NCI-H1436 treated with DMSO at 0.1 percent for 48 hours (cell line): ENCODE data around the gene RUBCNL.
"Not testable (repeated sequence)": the region's sequence is repeated elsewhere in the genome, so short reads cannot be mapped to it uniquely, and the experiment has no call there.

Experiments
- DNase-seq: peaks from one replicate; lab custom pipeline; 2025; lab: John Stamatoyannopoulos, UW

The RUBCNL gene

DNA sequence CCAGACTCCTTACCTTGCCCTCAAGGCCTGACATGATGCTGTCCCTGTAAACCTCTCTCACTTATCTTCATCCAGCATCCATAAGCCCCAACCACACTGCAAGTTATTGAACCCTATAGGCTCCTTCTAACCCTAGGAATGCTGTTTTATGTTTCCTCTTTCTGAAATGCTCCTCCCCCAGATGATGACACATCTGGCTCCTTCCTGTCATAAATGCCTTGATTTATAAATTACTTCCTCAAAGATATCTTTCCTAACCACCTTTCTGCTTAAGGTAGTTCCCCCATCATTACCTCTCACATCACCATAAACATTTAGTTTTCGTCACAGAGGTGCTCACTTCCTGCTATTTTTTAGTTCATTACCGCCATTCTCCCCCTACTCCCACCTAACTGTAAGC, 12.3 kb downstream of the RUBCNL start:
- DNase-seq = no peak

GRCh38 chr13:46373623-46374022, 13.4 kb downstream of the RUBCNL start:
- no peak for DNase-seq

GRCh38 chr13:46372938-46373337, 14.1 kb downstream of the RUBCNL start:
- DNase-seq = not testable (repeated sequence)

DNA sequence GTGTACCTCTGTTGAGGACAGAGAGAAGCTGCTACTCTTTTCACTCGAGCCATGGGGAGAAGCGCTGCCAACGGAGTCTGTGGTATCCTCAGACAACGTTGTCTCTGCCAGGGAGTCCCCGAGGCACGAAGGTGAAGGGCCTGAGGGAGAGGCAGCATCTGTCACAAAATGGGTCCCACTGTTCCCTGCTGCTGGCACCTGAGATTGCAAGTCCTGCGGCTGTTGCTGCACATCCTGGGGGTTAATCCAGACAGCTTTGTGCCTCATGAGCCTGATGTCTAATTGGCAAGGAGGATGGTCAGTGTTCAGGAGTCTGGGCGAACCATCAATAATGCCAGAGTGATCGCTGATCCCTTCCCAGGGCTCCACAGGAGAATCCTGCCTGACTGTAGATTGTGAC, 15.0 kb downstream of the RUBCNL start:
- DNase-seq = no peak

DNA sequence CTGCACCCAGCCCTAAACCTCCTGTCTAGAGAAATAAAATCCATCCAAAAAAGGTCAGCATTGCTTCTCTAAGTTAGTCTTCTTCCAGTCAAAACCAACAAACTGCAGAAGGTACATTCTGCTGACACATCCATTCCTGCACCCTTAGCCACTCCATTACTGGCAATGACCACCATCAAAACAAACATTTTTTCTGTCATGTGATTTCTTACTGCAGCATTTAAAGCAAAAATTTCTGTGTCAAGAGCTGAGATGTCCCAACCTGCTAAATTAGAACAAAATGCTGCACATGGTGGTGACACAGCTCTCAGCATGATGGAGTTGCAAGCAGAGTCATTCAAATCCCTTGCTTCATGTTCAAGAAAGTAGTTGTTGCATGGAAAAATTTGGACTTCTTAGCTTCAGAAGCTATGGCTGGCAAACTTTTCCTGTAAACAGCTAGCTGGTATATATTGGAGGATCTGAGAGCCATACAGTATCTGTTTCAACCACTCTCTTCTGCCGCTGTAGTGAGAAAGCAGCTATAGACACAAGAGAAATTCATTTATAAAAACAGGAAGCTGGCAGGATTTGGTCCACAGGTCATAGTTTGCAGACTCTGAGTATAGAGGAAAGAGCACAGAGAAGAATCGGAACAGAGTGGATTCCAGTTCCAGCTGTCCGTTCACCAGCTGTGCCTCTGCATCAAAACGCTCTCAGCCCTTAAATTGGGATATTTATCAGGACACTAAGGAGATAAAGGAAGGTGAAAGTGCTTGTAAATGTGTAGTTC, 17.4 kb downstream of the RUBCNL start:
- DNase-seq = no peak

GRCh38 chr13:46367617-46368327, 19.3 kb downstream of the RUBCNL start:
- no peak for DNase-seq

DNA sequence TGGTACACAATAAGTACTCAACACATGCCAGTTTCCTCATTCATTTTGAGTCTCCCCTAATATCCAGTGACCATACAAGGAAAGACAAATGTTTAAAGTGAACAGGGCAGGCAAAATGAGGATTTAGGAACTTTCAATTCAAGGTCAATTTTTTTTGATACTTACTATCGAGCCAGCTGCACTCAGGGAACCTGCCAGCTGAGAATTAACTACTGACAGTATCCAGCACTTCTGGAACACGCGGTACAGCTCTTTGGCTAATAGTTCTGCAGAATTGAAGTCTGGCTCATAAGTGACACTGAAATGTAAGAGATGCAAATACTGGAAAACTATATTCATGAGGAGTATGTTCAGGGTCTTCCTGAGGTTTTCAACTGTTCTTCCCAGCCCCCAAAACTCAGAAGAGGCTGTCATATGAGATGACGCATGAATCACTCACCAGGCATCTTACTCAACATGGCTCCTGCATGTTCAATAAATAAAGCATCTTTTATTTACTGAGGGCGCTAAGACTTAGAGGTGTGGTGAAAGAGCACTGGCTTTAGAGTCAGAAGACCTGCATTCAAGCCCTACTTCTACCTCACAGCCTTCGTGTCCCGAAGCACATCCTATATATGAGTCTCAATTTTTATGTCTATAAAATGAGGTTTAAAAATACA, 25.6 kb downstream of the RUBCNL start:
- DNase-seq = no peak

DNA sequence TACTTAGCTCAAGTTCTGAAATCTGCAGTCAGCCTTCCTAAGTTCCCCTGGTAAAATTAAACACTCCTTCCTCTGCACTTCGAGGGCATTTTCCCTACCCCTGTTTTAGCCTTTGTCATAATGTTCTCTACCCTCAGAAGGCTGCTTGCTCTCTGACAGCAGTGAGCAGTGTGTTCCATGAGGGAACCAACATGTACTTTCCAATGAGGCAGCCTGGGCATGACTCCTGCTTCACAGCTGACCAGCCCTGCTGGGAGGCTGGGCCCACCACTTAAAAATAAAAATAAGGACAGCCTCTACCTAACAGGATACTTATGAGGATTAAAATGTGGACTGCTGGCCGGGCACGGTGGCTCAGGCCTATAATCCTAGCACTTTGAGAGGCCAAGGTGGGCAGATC, 26.4 kb downstream of the RUBCNL start:
- DNase-seq = no peak

DNA sequence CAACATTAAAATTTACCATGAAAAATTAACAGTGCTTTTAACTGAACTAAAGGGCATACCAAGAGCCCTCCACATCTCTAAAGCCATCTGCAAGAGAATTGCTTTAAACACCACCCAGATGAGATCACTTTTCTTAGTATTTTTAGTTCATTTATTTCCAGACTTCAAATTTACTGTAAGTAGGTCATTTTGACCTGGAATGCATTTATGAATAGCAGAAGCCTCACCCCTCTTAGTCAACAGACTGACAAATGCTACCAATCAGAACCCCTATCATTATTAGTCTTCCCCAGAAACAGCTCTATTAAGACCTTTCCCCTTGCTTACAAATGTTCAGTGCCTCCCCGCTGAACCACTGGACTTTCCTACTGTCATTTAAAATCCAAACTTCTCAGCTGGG, 27.3 kb downstream of the RUBCNL start:
- DNase-seq = no peak

GRCh38 chr13:46355901-46356590, 31.0 kb downstream of the RUBCNL start:
- no peak for DNase-seq

DNA sequence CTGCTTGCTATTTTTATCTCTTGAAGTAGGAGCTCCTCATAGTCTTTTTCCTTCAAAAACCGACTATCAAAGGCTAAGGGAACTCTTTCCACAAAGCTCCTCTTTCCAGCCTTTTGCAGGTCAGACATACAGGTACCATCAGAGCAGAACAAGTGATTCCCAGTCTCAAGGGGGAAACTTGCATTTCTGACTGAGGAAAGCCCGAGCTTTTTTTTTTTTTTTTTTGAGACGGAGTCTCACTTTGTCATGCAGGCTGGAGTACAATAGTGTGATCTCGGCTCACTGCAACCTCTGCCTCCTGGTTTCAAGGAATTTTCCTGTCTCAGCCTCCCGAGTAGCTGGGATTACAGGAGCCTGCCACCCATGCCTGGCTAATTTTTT, 32.0 kb downstream of the RUBCNL start:
- no peak for DNase-seq

DNA sequence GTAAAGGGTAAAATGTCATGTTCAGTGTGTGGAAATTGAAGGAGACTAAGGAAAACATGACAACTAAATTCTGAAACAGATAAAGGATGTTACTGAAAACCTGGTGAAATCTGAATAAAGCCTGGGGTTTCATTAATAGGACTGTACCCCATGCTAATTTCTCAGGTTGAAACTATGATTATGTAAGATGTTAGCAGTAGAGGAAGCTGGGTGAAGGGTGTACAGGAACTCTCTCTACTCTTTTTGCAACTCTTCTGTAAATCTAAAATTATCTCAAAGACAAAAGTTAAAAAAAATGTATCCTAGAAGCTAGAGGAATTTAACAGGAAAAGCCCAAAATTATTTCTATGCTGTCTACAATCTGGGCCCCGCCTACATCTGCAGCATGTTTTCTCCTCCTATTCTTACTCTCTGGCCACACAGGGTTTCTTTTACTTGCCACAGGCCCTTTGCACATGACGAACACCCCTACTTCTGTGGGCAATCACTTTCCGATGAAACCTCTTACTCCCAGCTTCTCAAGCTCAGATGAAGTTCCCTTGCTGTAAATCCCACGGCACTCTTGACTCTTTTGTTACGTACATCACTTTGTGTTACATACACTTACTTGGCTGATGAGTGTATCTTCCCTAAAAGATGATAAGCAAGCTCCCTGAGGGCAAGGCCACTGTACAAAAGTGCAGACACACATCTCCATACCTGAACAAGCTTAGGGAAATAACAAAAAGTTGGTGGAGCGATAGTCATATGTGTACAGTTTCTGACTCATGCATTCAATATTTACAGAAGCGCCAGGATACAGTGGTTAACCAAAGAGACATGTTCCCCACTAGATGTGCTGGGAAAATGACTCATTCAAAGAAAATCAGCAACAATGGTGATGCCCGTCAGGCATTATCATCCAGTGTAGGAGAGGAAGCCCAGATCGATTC, 32.6 kb downstream of the RUBCNL start:
- DNase-seq = no peak

GRCh38 chr13:46352805-46353204, 34.2 kb downstream of the RUBCNL start:
- DNase-seq = no peak

DNA sequence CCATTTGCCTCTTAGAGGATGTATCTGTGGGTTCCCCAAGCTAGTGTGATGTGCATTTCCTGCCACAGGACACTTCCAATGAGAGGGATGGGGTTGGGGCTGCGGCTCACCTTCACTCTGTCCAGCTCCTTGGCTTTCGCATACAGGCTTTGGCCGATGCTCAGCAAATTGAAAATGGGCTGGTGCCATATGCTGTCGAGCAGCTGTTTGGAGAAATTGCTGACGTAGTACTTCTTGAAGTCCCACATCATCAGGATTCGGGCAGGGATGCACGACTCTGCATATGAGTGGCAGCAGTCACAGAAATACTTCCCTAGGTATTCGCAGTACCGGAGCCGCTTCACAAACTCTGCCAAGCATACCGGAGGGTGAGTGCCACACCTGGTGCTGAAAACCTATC, 37.0 kb downstream of the RUBCNL start:
- DNase-seq = no peak

DNA sequence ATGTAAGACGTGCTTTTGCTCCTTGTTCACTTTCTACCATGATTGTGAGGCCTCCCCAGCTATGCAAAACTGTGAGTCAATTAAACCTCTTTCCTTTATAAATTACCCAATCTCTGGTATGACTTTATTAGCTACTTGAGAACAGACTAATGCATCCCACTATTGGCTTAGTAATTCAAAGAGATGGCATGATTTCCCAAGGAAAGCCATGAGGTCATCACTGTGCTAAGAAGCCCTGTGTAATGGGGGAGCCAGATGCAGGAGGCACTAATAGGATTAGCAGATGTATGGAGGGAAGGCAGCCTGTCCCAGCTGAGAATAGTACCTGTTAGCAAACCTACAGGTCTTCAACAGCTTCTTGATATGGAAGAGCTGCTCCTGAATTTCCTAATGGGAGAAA, 38.1 kb downstream of the RUBCNL start:
- DNase-seq = no peak

- no peak for DNase-seq
Measured at GRCh38 chr13:46347277-46347676, 39.8 kb downstream of the RUBCNL start.

DNA sequence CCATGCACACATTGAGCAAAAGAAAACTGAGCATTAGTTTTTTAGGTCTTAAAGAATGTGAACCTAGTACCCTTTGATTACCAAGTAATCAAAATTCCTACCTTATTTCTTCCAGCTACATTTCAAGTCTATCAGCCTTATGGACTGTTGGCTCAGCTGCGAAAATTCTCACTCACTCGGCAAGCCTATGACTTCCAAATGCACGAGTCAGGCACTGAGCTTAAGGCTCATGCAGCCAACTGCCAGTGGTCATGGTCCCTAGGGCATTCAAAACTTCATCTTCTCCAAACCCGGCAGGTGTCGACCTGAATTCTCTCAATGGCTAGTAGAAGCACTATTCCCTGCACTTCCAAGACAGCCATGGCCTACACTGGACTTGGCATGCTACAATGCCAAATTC, 41.2 kb downstream of the RUBCNL start:
- DNase-seq = no peak

- no peak for DNase-seq
Measured at GRCh38 chr13:46345398-46345797, 41.7 kb downstream of the RUBCNL start.

- no peak for DNase-seq
Measured at GRCh38 chr13:46343279-46343994, 43.6 kb downstream of the RUBCNL start.

- no peak for DNase-seq
Measured at GRCh38 chr13:46342538-46342937, 44.5 kb downstream of the RUBCNL start.
